Midbrain (tissue), 1 donor: ENCODE measurements around the gene RGS2.

ENCODE experiments used
- DNase-seq: peaks from one replicate; lab custom pipeline; 2025; lab: John Stamatoyannopoulos, UW

The RGS2 gene

GRCh38 chr1:192795916-192796618, 12.8 kb upstream of the RGS2 start:
- DNase-seq = no peak

- DNase-seq = no peak
These were observed 11.7 kb upstream of the RGS2 start for GRCh38 chr1:192797143-192797542.

GRCh38 chr1:192797891-192798290, 10.9 kb upstream of the RGS2 start:
- no peak for DNase-seq

GRCh38 chr1:192801451-192801850, 7.4 kb upstream of the RGS2 start:
- no peak for DNase-seq

- no peak for DNase-seq
These were observed 6.4 kb upstream of the RGS2 start for GRCh38 chr1:192802406-192802805.

- no peak for DNase-seq
These were observed 5.3 kb upstream of the RGS2 start for GRCh38 chr1:192803501-192803900.

- DNase-seq = peak; percentile 52
These were observed 3.0 kb upstream of the RGS2 start for GRCh38 chr1:192805832-192806323.

GRCh38 chr1:192807211-192808162, 1.4 kb upstream of the RGS2 start:
- DNase-seq = peak; percentile 27

- DNase-seq = peak; percentile 64
These were observed 699 bp upstream of the RGS2 start for GRCh38 chr1:192808163-192808517.

GRCh38 chr1:192809307-192810252, 741 bp downstream of the RGS2 start:
- DNase-seq = peak; percentile 79

GRCh38 chr1:192810253-192810880, 1.5 kb downstream of the RGS2 start:
- peak; percentile 57 for DNase-seq

- DNase-seq = no peak
These were observed 2.2 kb downstream of the RGS2 start for GRCh38 chr1:192811006-192811405.

GRCh38 chr1:192811594-192812239, 2.9 kb downstream of the RGS2 start:
- no peak for DNase-seq

- no peak for DNase-seq
These were observed 3.8 kb downstream of the RGS2 start for GRCh38 chr1:192812420-192813209.

- no peak for DNase-seq
These were observed 6.0 kb downstream of the RGS2 start for GRCh38 chr1:192814805-192815204.

- DNase-seq = no peak
These were observed 8.4 kb downstream of the RGS2 start for GRCh38 chr1:192817246-192817645.

GRCh38 chr1:192821296-192821695, 12.5 kb downstream of the RGS2 start:
- no peak for DNase-seq

GRCh38 chr1:192824511-192824910, 15.7 kb downstream of the RGS2 start:
- no peak for DNase-seq

- no peak for DNase-seq
These were observed 18.1 kb downstream of the RGS2 start for GRCh38 chr1:192826791-192827546.
